ENCODE data around the gene COASY.
"Not testable (repeated sequence)": the region's sequence is repeated elsewhere in the genome, so short reads cannot be mapped to it uniquely, and the experiment has no call there.

COASY gene

GRCh38 chr17:42543190-42544079, 18.5 kb upstream of the COASY start:
- no peak overlapping the region for H3K4me3 ChIP-seq (ENCODE audit: control insufficient read depth in 1 of 7, extremely low read depth in 1 of 7, insufficient read depth in 4 of 7, low read depth in 2 of 7, low read length in 6 of 7)
- POLR2A ChIA-PET, result no interaction called here

GRCh38 chr17:42544874-42545283, 17.1 kb upstream of the COASY start:
- WGBS (ENCODE audit: insufficient coverage), result 79% methylated on average over 6 of the region's 8 CpGs
- Histone ChIP-seq H3K36me3 (ENCODE audit: control insufficient read depth in 4 of 4, insufficient read depth in 4 of 4, low read length in 3 of 4) (peaks cover 0 to 39% (median 32%) of the 10 kb centered on the region in 4 experiments), H3K4me3 (ENCODE audit: control insufficient read depth in 1 of 7, extremely low read depth in 1 of 7, insufficient read depth in 4 of 7, low read depth in 2 of 7, low read length in 6 of 7) (no peak overlapping the region), H3K4me1 (ENCODE audit: control extremely low read depth in 1 of 4, control insufficient read depth in 4 of 4, insufficient read depth in 4 of 4, low read length in 3 of 4) (peaks cover 0 to 9% (median 5%) of the 10 kb centered on the region in 4 experiments), H3K9me3 (ENCODE audit: control extremely low read depth in 1 of 5, control insufficient read depth in 4 of 5, insufficient read depth in 2 of 5, low read depth in 1 of 5, low read length in 4 of 5) (no peaks in the 10 kb centered on the region), H3K27ac (ENCODE audit: insufficient read depth in 1 of 2, low read depth in 1 of 2, low read length in 2 of 2, poor library complexity in 1 of 2, severe bottlenecking in 2 of 2) (no peak overlapping the region), H3K27me3 (replicated peaks in 2 of 5; ENCODE audit: control insufficient read depth in 4 of 5, insufficient read depth in 5 of 5, low read length in 4 of 5) (no peaks in the 10 kb centered on the region)
- ChIA-PET CTCF (interaction anchor here (1.0 kb wide), 1 partner anchor 9 kb away, joined by 3 read pairs; no protein-coding TSS in a partner anchor), POLR2A (no interaction called here)
- no peak for DNase-seq

More at GRCh38 chr17:42543190-42544079, 18.5 kb upstream of the COASY start:
- no peak overlapping the region for H3K27ac ChIP-seq (ENCODE audit: insufficient read depth in 1 of 2, low read depth in 1 of 2, low read length in 2 of 2, poor library complexity in 1 of 2, severe bottlenecking in 2 of 2)
- DNase-seq, result no peak
- H3K27me3 ChIP-seq (replicated peaks in 2 of 5; ENCODE audit: control insufficient read depth in 4 of 5, insufficient read depth in 5 of 5, low read length in 4 of 5), result no peaks in the 10 kb centered on the region
- H3K9me3 ChIP-seq (ENCODE audit: control extremely low read depth in 1 of 5, control insufficient read depth in 4 of 5, insufficient read depth in 2 of 5, low read depth in 1 of 5, low read length in 4 of 5), result no peaks in the 10 kb centered on the region
- CTCF ChIA-PET, result interaction anchor here (1.0 kb wide), 1 partner anchor 16 kb away, joined by 3 read pairs; no protein-coding TSS in a partner anchor
- peaks cover 0 to 5% (median 2%) of the 10 kb centered on the region in 4 experiments for H3K4me1 ChIP-seq (ENCODE audit: control extremely low read depth in 1 of 4, control insufficient read depth in 4 of 4, insufficient read depth in 4 of 4, low read length in 3 of 4)
- peaks cover 0 to 52% (median 41%) of the 10 kb centered on the region in 4 experiments for H3K36me3 ChIP-seq (ENCODE audit: control insufficient read depth in 4 of 4, insufficient read depth in 4 of 4, low read length in 3 of 4)
- WGBS (ENCODE audit: insufficient coverage), result 97% methylated on average over 37 of the region's 39 CpGs

GRCh38 chr17:42545755-42546505, 16.0 kb upstream of the COASY start:
- H3K27me3 ChIP-seq (replicated peaks in 2 of 5; ENCODE audit: control insufficient read depth in 4 of 5, insufficient read depth in 5 of 5, low read length in 4 of 5); H3K9me3 ChIP-seq (ENCODE audit: control extremely low read depth in 1 of 5, control insufficient read depth in 4 of 5, insufficient read depth in 2 of 5, low read depth in 1 of 5, low read length in 4 of 5); H3K27ac ChIP-seq (ENCODE audit: insufficient read depth in 1 of 2, low read depth in 1 of 2, low read length in 2 of 2, poor library complexity in 1 of 2, severe bottlenecking in 2 of 2); H3K4me3 ChIP-seq (ENCODE audit: control insufficient read depth in 1 of 7, extremely low read depth in 1 of 7, insufficient read depth in 4 of 7, low read depth in 2 of 7, low read length in 6 of 7); POLR2A ChIA-PET; H3K4me1 ChIP-seq (ENCODE audit: control extremely low read depth in 1 of 4, control insufficient read depth in 4 of 4, insufficient read depth in 4 of 4, low read length in 3 of 4); CTCF ChIA-PET; DNase-seq: not testable (repeated sequence)
- peaks cover 0 to 35% (median 28%) of the 10 kb centered on the region in 4 experiments for H3K36me3 ChIP-seq (ENCODE audit: control insufficient read depth in 4 of 4, insufficient read depth in 4 of 4, low read length in 3 of 4)
- 100% methylated on average over 1 of the region's 9 CpGs for WGBS (ENCODE audit: insufficient coverage)

GRCh38 chr17:42547001-42547461, 14.9 kb upstream of the COASY start:
- ChIA-PET POLR2A (no interaction called here), CTCF (interaction anchor here (2.8 kb wide), 1 partner anchor 31 kb away, joined by 7 read pairs; no protein-coding TSS in a partner anchor)
- Histone ChIP-seq H3K36me3 (ENCODE audit: control insufficient read depth in 4 of 4, insufficient read depth in 4 of 4, low read length in 3 of 4) (peaks cover 0 to 27% (median 20%) of the 10 kb centered on the region in 4 experiments), H3K27ac (ENCODE audit: insufficient read depth in 1 of 2, low read depth in 1 of 2, low read length in 2 of 2, poor library complexity in 1 of 2, severe bottlenecking in 2 of 2) (no peak overlapping the region), H3K27me3 (replicated peaks in 2 of 5; ENCODE audit: control insufficient read depth in 4 of 5, insufficient read depth in 5 of 5, low read length in 4 of 5) (no peaks in the 10 kb centered on the region), H3K4me3 (ENCODE audit: control insufficient read depth in 1 of 7, extremely low read depth in 1 of 7, insufficient read depth in 4 of 7, low read depth in 2 of 7, low read length in 6 of 7) (no peak overlapping the region), H3K4me1 (ENCODE audit: control extremely low read depth in 1 of 4, control insufficient read depth in 4 of 4, insufficient read depth in 4 of 4, low read length in 3 of 4) (peaks cover 0 to 9% (median 5%) of the 10 kb centered on the region in 4 experiments), H3K9me3 (ENCODE audit: control extremely low read depth in 1 of 5, control insufficient read depth in 4 of 5, insufficient read depth in 2 of 5, low read depth in 1 of 5, low read length in 4 of 5) (no peaks in the 10 kb centered on the region)
- WGBS (ENCODE audit: insufficient coverage), result 97% methylated on average over 12 of the region's 23 CpGs
- no peak for DNase-seq

GRCh38 chr17:42547698-42548069, 14.3 kb upstream of the COASY start:
- Histone ChIP-seq H3K27ac (ENCODE audit: insufficient read depth in 1 of 2, low read depth in 1 of 2, low read length in 2 of 2, poor library complexity in 1 of 2, severe bottlenecking in 2 of 2) (no peak overlapping the region), H3K27me3 (replicated peaks in 2 of 5; ENCODE audit: control insufficient read depth in 4 of 5, insufficient read depth in 5 of 5, low read length in 4 of 5) (no peaks in the 10 kb centered on the region), H3K36me3 (ENCODE audit: control insufficient read depth in 4 of 4, insufficient read depth in 4 of 4, low read length in 3 of 4) (peaks cover 0 to 21% (median 15%) of the 10 kb centered on the region in 4 experiments), H3K9me3 (ENCODE audit: control extremely low read depth in 1 of 5, control insufficient read depth in 4 of 5, insufficient read depth in 2 of 5, low read depth in 1 of 5, low read length in 4 of 5) (no peaks in the 10 kb centered on the region), H3K4me1 (ENCODE audit: control extremely low read depth in 1 of 4, control insufficient read depth in 4 of 4, insufficient read depth in 4 of 4, low read length in 3 of 4) (peaks cover 0 to 9% (median 5%) of the 10 kb centered on the region in 4 experiments), H3K4me3 (ENCODE audit: control insufficient read depth in 1 of 7, extremely low read depth in 1 of 7, insufficient read depth in 4 of 7, low read depth in 2 of 7, low read length in 6 of 7) (no peak overlapping the region)
- no peak for DNase-seq
- 95% methylated on average over 14 of the region's 14 CpGs for WGBS (ENCODE audit: insufficient coverage)
- ChIA-PET CTCF (interaction anchor here (1.1 to 2.8 kb wide), 4 partner anchors 11 to 31 kb away, joined by 3 to 11 read pairs (median 6); partner anchors contain the start of gene NAGLU), POLR2A (no interaction called here)

- Histone ChIP-seq H3K36me3 (ENCODE audit: control insufficient read depth in 4 of 4, insufficient read depth in 4 of 4, low read length in 3 of 4) (peaks cover 0 to 16% (median 10%) of the 10 kb centered on the region in 4 experiments), H3K9me3 (ENCODE audit: control extremely low read depth in 1 of 5, control insufficient read depth in 4 of 5, insufficient read depth in 2 of 5, low read depth in 1 of 5, low read length in 4 of 5) (no peaks in the 10 kb centered on the region), H3K4me3 (ENCODE audit: control insufficient read depth in 1 of 7, extremely low read depth in 1 of 7, insufficient read depth in 4 of 7, low read depth in 2 of 7, low read length in 6 of 7) (peak overlapping the region in 5 of 7 experiments; percentile 21 to 68 (median 59)), H3K4me1 (ENCODE audit: control extremely low read depth in 1 of 4, control insufficient read depth in 4 of 4, insufficient read depth in 4 of 4, low read length in 3 of 4) (peaks cover 0 to 9% (median 5%) of the 10 kb centered on the region in 4 experiments), H3K27ac (ENCODE audit: insufficient read depth in 1 of 2, low read depth in 1 of 2, low read length in 2 of 2, poor library complexity in 1 of 2, severe bottlenecking in 2 of 2) (no peak overlapping the region), H3K27me3 (replicated peaks in 2 of 5; ENCODE audit: control insufficient read depth in 4 of 5, insufficient read depth in 5 of 5, low read length in 4 of 5) (no peaks in the 10 kb centered on the region)
- ChIA-PET POLR2A (no interaction called here), CTCF (interaction anchor here (1.1 to 2.8 kb wide), 5 partner anchors 11 to 30 kb away, joined by 3 to 11 read pairs (median 4); partner anchors contain the start of gene NAGLU)
- WGBS (ENCODE audit: insufficient coverage), result 27% methylated on average over 57 of the region's 74 CpGs
- DNase-seq, result peak; percentile 72 to 82 (median 74)
Observed at GRCh38 chr17:42548070-42548837, 13.7 kb upstream of the COASY start.
